Stimulated activated CD4-positive, alpha-beta T cell treated with anti-CD3 and anti-CD28 coated beads, Interleukin-4, amount 100 ng/mL, for 1 hour (primary cell): ENCODE results near the gene GOLGB1.

Source experiments
- DNase-seq: peaks from one replicate; pipeline ENCODE4 v3.0.0-alpha.2; 2020

Gene GOLGB1

DNA sequence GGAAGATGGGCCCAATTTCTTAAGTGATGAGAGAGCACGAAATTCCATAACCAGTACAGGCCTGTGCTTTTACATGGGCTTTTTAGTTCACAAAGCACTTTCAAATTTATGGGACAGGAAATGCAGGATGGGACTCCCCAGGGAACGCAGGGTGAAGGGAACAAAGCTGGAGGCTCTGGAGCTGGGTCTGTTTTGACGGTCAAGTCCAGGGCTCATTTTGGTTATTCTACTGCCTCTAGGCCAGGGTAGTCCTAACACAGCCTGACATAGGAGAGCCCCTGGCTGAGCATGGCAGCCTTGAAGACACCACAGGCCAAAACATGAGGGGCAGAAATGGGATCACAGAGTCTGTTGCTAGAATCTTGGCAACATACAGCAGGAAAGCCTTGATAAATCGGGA, 122.3 kb downstream of the GOLGB1 start:
- DNase-seq: no peak

- DNase-seq: no peak
These were observed 123.0 kb downstream of the GOLGB1 start for GRCh38 chr3:121626495-121626894.

GRCh38 chr3:121624147-121624899, 125.2 kb downstream of the GOLGB1 start:
- no peak for DNase-seq

DNA sequence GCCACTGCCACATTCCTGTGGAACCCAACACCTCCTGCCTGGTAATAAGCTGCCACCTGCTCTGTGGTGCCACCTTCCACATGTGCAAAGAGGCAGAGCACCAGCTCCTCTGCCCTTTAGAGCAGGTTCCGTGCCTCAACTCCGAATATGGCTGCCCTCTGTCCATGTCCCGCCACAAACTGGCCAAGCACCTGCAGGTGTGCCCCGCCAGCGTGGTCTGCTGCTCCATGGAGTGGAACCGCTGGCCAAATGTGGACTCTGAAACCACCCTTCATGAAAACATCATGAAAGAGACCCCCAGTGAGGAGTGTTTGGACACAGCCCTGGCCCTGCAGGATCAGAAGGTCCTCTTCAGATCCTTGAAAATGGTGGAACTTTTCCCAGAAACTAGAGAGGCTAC, 128.1 kb downstream of the GOLGB1 start:
- DNase-seq: no peak

- DNase-seq: no peak
These were observed 129.8 kb downstream of the GOLGB1 start for GRCh38 chr3:121619691-121620090.
